ENCODE data around the gene CTF1.

Gene CTF1

DNA sequence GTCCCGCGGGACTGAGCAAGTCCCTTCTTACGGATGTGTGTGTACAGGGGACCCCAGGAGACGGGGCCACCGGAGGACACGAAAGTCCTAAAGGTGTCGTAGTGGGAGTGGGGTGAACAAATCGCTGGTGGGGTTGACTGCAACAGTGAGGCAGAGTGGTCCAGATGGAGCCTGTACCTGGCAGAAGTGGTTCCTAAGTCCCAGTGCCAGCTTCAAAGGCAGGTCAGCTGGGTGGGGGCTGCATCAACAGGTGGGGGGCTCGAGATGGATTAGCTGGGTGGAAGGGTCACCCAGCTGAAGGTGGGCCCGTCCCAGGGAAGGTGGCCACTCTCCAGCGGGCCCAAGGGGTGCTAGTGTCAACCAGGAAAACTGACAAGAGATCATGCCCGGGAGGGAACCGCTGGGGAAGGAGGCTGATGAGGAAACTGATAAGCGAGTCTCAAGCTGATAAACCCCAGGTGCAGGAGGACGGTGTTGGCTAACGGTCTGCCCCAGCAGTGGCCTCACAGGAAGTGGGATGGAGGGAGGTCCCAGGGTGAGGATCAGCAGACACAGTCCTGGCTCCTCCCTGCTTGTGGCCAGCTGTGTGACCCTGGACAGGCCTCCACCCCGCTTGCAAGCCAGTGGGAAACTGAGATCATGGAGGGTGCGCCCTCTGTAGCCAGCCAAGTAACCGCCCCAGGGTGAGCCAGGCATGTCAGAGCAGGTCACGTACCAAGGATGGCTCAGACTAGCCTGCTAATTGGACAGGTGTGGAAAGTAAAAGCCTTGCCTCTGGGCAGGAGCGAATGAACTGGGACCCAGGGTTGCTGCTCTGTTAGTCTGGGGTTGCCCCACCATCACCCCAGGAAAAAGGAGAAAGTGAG lies 53.5 kb downstream of the CTF1 start:
- peak in 2 of 10 donors; percentile 27 to 88 for DNase-seq
- intact Hi-C loops (cut with DNase I): loop anchor here (10.0 kb wide), 3 partner anchors 505 to 915 kb away; partner anchors contain the start of gene ARMC5

DNA sequence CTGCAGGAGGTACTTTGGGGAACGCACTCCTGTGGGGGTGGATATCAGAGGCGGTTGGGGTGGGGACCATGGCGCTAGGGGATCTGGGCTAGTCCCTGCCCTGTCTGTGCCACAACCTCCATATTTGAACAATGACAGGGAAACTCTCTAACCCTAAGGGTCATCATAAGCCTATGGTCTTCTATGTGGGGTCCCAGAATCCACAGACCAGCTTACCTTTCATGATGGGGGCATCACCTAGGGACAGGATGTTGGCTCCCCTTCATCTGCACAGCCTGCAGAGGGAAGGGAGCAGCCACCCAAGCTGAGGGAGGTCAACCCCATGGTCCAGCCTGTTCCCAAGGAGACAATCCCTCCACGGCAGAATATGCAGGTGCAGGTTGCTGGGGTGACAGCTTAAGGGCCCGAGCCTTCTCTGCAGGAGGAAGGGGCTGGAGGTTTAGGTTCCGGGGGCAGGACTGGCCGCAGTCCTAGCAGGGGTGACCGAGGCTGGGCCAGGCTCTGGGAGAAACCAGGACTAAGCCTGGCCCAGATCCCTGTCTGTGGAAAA lies 54.2 kb downstream of the CTF1 start:
- intact Hi-C loops (cut with DNase I): loop anchor here (10.0 kb wide), 3 partner anchors 504 to 914 kb away; partner anchors contain the start of gene ARMC5
- peak in 1 of 10 donors; percentile 48 for DNase-seq

- DNase-seq: no peak
- intact Hi-C loops (cut with DNase I): loop anchor here (10.0 kb wide), 3 partner anchors 504 to 914 kb away; partner anchors contain the start of gene ARMC5
Measured at GRCh38 chr16:30951193-30951592, 54.8 kb downstream of the CTF1 start.

DNA sequence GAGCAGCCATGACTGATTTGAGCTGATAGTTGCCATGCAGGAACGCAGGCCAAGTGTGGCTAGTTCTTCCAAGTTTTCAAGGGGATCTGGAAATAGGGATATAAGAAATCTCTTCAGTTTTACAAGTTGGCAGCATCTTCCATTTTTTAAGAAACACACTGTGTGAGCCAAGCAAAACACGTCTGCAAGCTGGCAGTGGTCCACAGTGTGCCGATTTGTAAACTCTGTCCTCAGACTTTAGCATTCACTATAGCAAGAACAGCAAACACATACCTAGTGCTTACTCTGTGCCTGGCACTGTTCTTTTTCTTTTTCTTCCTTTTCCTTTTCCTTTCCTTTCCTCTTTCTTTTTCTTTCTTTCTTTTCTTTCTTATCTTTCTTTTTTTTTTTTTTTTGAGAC lies 55.3 kb downstream of the CTF1 start:
- intact Hi-C loops (cut with DNase I): loop anchor here (10.0 kb wide), 3 partner anchors 503 to 913 kb away; partner anchors contain the start of gene ARMC5

GRCh38 chr16:30953111-30953510 lies 56.7 kb downstream of the CTF1 start:
- DNase-seq: peak in 1 of 10 donors; percentile 70
- intact Hi-C loops (cut with DNase I): loop anchor here (10.0 kb wide), 3 partner anchors 502 to 912 kb away; partner anchors contain the start of gene ARMC5

More for the DNA sequence above, 55.3 kb downstream of the CTF1 start:
- peak in 1 of 10 donors; percentile 73 for DNase-seq
